Heart left ventricle (tissue), 13 donors: ENCODE results near the gene SLC45A3.

Experiments
- CTCF ChIP-seq, 12 donors: fragments of 200-600 bp; sonication (generic) in 4 of 12; IDR thresholded peaks; one replicate each; pipeline versions ENCODE4 v1.5.0 to v1.8.0; 2018 to 2022; ENCODE audit warnings: antibody characterized with exemption in 12 of 12, mild to moderate bottlenecking in 5 of 12
- POLR2A ChIP-seq, 2 donors: fragments of 450-650 bp; IDR thresholded peaks; one replicate each; pipeline ENCODE4 v1.6.1; 2017; ENCODE audit warnings: antibody characterized with exemption in 2 of 2, mild to moderate bottlenecking in 2 of 2, moderate library complexity in 2 of 2
- donor health status: ischemic (EF 13 %, LVEDD 7.1; RV severe dilation, severe dysfunction).
- donor health status: DM: no; HTN: yes; CAD: no.
- donor health status: DM: no; HTN: no; CAD: no.
- donor health status: ischemic (EF 25% LVEDD 6.9; RV normal size, moderate dysfunction).
- donor health status: ischemic (EF 25% LVEDD 5.7; RV mildly dilated, moderate dysfunction).
- donor health status: ischemic (EF 35%, LVEDD 5.7; RV mildly dilated, moderate dysfunction).
- donor health status: nonischemic (EF 11% LVEDD 7.7; RV severe dilation, severe dysfunction).
- donor health status: DM: yes; HTN: yes; CAD: no.
- donor health status: PGD.
- donor health status: ischemic (EF 29% LVEDD 5.4; RV normal size, mild dysfunction).
- donor health status: nonischemic (EF 23%, LVEDD 6.1; RV moderate dilation, normal function).

DNA sequence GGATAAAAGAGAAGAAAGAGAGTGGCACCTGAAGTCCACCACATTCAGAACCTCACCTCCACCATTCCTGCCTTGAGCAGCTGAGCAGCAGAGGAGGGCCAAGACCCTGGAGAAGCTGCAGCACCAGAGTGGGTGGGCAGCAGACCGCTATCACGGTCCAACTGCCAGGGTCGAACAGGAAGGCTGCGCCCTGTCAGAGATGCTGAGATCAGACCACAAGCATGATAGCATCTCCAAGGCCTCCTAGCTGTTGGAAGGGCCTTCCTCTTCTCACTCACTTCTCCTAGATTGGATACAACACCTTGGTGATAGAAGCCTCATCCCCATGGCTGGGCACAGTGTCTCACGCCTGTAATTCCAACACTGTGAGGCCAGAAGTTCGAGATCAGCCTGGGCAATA lies 12.1 kb upstream of the SLC45A3 start:
- TF ChIP-seq CTCF (IDR thresholded peaks at IDR 0.05) (no peak), POLR2A (IDR thresholded peaks at IDR 0.05) (no peak)
